IPS-15b (cell line): ENCODE results near the gene SAMD5.
A peak's percentile ranks its signal among the peaks of the same experiment; 100 is the strongest.

Experiments used
- H3K27me3 ChIP-seq: one replicate; pipeline ENCODE4 v1.6.1; 2013; ENCODE audit warnings: low read length; ENCODE audit not compliant: control insufficient read depth, insufficient read depth
- H3K36me3 ChIP-seq: one replicate; pipeline ENCODE4 v1.6.1; 2013; ENCODE audit warnings: low read length; ENCODE audit not compliant: control insufficient read depth, insufficient read depth
- H3K4me1 ChIP-seq: one replicate; pipeline ENCODE4 v1.6.1; 2013; ENCODE audit warnings: mild to moderate bottlenecking, low read length; ENCODE audit not compliant: control insufficient read depth, insufficient read depth
- H3K4me3 ChIP-seq: one replicate; pipeline ENCODE4 v1.5.1; 2013; ENCODE audit warnings: low read depth, low read length
- H3K9ac ChIP-seq: one replicate; pipeline ENCODE4 v1.6.1; 2013; ENCODE audit warnings: low read depth, mild to moderate bottlenecking, low read length
- H3K9me3 ChIP-seq: one replicate; pipeline ENCODE4 v1.6.1; 2013; ENCODE audit warnings: mild to moderate bottlenecking, low read length; ENCODE audit not compliant: control insufficient read depth, insufficient read depth

The SAMD5 gene

GRCh38 chr6:147508042-147508865, at the start of gene SAMD5:
Gene SAMD5 (plus strand): TSS chr6:147508690. CDS start chr6:147508929, 239 bp downstream.
- H3K9me3 ChIP-seq, result no peaks in the 10 kb centered on the region
- H3K4me3 ChIP-seq, result peak within 1 kb of the TSS; percentile 71
- peaks cover 91% of the 10 kb centered on the region for H3K27me3 ChIP-seq
- H3K4me1 ChIP-seq, result peaks cover 8% of the 10 kb centered on the region
- no peaks in the 10 kb centered on the region for H3K36me3 ChIP-seq
- no peak within 1 kb of the TSS for H3K9ac ChIP-seq

DNA sequence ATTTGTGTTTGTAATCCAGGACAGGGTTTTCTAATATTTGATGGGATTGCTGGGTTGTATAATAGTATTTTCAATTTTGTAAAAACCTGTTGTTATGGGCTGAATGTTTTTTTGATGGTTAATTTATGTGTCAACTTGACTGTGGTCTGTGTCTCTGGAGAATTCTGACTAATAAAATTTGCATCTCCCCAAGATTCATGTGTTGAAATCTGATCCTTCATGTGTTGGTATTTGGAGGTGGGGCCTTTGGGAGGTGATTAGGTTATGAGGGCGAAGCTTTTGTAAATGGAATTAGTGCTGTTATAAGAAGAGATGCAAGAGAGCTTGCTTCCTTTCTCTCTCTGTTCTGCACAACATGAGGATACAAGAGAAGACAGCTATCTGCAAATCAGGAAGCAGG, 48.7 kb upstream of the SAMD5 start:
- Histone ChIP-seq H3K27me3 (no peaks in the 10 kb centered on the region), H3K36me3 (no peaks in the 10 kb centered on the region), H3K9ac (no peak overlapping the region)

DNA sequence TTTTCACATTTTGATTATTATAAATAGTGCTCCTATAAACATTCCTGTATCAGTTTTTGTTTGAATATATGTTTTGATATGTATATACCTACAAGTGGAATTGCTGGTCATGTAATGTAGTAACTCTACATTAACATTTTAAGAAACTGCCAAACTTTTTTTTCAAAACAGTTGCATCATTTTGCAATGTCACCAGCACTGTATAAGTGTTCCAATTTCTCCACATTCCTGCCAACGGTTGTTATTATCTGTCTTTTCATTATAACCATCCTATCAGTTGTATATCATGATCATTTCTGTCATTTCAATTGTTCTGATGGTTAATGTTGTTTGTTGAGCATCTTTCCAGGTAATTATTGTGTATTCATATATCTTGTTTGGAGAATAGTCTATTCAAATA, 44.8 kb upstream of the SAMD5 start:
- Histone ChIP-seq H3K4me3 (no peak overlapping the region), H3K9ac (no peak overlapping the region), H3K9me3 (no peaks in the 10 kb centered on the region), H3K4me1 (peaks cover 7% of the 10 kb centered on the region), H3K27me3 (no peaks in the 10 kb centered on the region), H3K36me3 (no peaks in the 10 kb centered on the region)

More for the DNA sequence above, 48.7 kb upstream of the SAMD5 start:
- Histone ChIP-seq H3K4me3 (no peak overlapping the region), H3K9me3 (no peaks in the 10 kb centered on the region), H3K4me1 (no peaks in the 10 kb centered on the region)

DNA sequence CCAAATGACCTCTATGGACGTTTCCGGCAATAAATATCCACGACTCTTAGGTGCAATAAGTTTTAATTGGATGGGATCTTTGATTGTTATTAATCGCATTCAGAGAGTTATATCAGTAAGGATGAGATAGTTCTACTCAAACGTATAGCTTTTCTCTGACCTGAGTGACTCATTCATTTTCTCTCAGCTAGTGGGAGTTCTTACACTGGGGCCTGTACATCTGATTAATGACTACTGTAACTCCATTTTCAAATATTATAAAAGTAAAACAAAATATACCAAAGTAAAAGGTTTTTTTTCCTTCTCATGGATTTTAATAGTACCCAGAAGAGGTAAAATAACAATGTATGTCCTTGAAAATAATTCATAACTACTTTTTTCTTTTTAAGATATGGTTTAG, 41.1 kb upstream of the SAMD5 start:
- Histone ChIP-seq H3K36me3 (no peaks in the 10 kb centered on the region), H3K4me1 (peaks cover 7% of the 10 kb centered on the region), H3K9me3 (no peaks in the 10 kb centered on the region), H3K9ac (no peak overlapping the region), H3K27me3 (no peaks in the 10 kb centered on the region), H3K4me3 (no peak overlapping the region)

GRCh38 chr6:147467886-147468285, 40.6 kb upstream of the SAMD5 start:
- Histone ChIP-seq H3K4me1 (peaks cover 7% of the 10 kb centered on the region), H3K9me3 (no peaks in the 10 kb centered on the region), H3K27me3 (no peaks in the 10 kb centered on the region), H3K4me3 (no peak overlapping the region), H3K9ac (no peak overlapping the region), H3K36me3 (no peaks in the 10 kb centered on the region)

GRCh38 chr6:147468634-147469033, 39.9 kb upstream of the SAMD5 start:
- H3K9ac ChIP-seq, result no peak overlapping the region
- H3K27me3 ChIP-seq, result no peaks in the 10 kb centered on the region
- H3K4me3 ChIP-seq, result no peak overlapping the region
- H3K4me1 ChIP-seq, result peaks cover 7% of the 10 kb centered on the region
- no peaks in the 10 kb centered on the region for H3K36me3 ChIP-seq
- H3K9me3 ChIP-seq, result no peaks in the 10 kb centered on the region

GRCh38 chr6:147479857-147480256, 28.6 kb upstream of the SAMD5 start:
- Histone ChIP-seq H3K36me3 (no peaks in the 10 kb centered on the region), H3K27me3 (no peaks in the 10 kb centered on the region), H3K9me3 (no peaks in the 10 kb centered on the region), H3K4me3 (no peak overlapping the region), H3K9ac (no peak overlapping the region), H3K4me1 (no peaks in the 10 kb centered on the region)

DNA sequence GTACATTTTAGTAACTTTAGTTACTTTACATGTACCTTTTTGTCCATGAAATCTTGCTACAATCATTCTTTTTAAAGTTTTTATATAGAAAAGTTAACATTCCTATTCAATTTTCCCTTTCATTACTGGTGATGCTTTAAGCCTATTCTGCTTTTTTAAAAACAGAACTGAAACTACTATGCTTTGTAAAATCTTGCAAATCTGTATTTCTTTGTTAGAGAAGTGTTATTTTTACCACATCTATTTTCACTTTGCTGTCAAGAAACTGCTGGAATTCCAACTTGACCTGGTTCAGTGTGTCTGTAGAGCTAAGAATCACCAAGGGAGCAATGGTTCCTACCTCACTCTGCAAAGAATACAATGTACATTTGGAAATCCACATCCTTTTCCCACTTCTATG, 21.8 kb upstream of the SAMD5 start:
- Histone ChIP-seq H3K4me3 (no peak overlapping the region), H3K9me3 (no peaks in the 10 kb centered on the region), H3K9ac (no peak overlapping the region)

GRCh38 chr6:147497472-147497871, 11.0 kb upstream of the SAMD5 start:
- Histone ChIP-seq H3K4me1 (no peaks in the 10 kb centered on the region), H3K4me3 (no peak overlapping the region), H3K36me3 (no peaks in the 10 kb centered on the region), H3K9ac (no peak overlapping the region), H3K27me3 (peaks cover 33% of the 10 kb centered on the region), H3K9me3 (no peaks in the 10 kb centered on the region)

More for the DNA sequence above, 21.8 kb upstream of the SAMD5 start:
- H3K36me3 ChIP-seq, result no peaks in the 10 kb centered on the region
- no peaks in the 10 kb centered on the region for H3K4me1 ChIP-seq
- H3K27me3 ChIP-seq, result no peaks in the 10 kb centered on the region

DNA sequence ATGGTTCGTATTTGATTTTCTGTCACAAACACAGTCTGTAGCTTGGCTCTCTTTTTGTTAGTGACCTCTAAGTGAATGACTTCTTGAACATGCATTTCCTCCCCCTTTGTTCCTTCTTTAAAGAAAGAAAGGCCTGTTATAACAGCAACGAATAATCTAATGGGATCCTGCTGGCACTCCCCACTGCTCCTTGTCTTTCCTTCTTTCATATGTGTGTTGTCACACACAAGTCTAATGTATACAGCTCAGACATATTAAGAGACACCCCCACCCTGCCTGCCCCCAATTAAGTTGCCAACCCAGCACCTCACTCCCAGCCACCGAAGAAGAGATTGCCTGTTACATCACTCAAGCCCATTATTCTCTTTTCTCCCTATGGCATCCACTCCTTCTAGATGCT, 4.9 kb upstream of the SAMD5 start:
- Histone ChIP-seq H3K9me3 (no peaks in the 10 kb centered on the region), H3K4me1 (peaks cover 8% of the 10 kb centered on the region), H3K27me3 (peaks cover 90% of the 10 kb centered on the region), H3K9ac (no peak overlapping the region), H3K36me3 (no peaks in the 10 kb centered on the region), H3K4me3 (no peak overlapping the region)

DNA sequence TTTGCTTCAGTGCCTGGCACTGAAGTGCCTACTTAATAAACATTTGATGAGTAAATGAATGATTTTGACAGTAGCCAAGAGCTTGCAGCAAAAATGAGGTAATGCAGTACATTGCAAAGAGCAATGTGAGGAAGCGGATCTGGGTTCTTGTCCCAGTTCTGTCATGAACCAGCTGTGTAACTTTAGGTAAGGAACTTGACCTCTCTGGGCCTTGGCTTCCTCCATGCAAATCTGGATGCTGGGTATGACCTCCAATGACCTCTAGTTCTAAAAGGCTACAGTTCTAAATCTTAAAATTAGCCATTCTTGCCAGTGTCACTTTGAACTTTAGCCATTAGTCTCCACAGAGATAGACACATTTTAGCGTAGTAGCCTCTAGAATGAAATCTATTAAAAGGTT, 3.6 kb upstream of the SAMD5 start:
- Histone ChIP-seq H3K4me1 (peaks cover 8% of the 10 kb centered on the region), H3K27me3 (peaks cover 94% of the 10 kb centered on the region), H3K4me3 (no peak overlapping the region), H3K9ac (no peak overlapping the region), H3K36me3 (no peaks in the 10 kb centered on the region), H3K9me3 (no peaks in the 10 kb centered on the region)

DNA sequence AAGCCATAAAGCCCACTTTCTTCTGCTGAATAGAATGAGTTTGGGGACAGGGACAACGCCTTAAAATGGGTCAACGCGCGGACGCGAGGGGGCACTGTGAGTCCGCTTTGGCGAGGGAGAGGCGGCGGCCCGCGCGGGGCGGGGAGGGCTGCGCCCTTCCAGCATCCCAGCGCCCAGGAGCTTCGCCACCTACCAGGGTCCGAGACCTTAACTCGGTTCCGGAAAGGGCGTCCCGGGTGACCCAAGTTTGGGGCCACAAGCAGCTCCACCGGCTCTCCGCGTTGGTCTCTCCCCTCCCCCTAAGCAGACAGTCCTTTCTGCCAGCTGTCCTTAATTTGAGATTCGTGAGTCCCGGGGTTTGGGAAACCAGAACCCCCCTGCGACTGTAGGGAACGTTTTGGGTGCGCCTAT, 1.8 kb upstream of the SAMD5 start:
- H3K9ac ChIP-seq, result no peak overlapping the region
- peak overlapping the region; percentile 71 for H3K4me3 ChIP-seq
- peaks cover 8% of the 10 kb centered on the region for H3K4me1 ChIP-seq
- peaks cover 94% of the 10 kb centered on the region for H3K27me3 ChIP-seq
- no peaks in the 10 kb centered on the region for H3K36me3 ChIP-seq
- H3K9me3 ChIP-seq, result no peaks in the 10 kb centered on the region
